GM21723 (cell line): ENCODE data around the gene TMBIM1.
"Not testable (repeated sequence)": the region's sequence is repeated elsewhere in the genome, so short reads cannot be mapped to it uniquely, and the experiment has no call there.

Source experiments
- ATAC-seq: cut with Tn5 transposase; IDR thresholded peaks from one replicate; pipeline ENCODE4 v1.9.1; 2021; ENCODE audit warnings: mild to moderate bottlenecking, moderate library complexity; ENCODE audit not compliant: unreplicated experiment

The TMBIM1 gene

GRCh38 chr2:218319813-218320365, 27.6 kb upstream of the TMBIM1 start:
- ATAC-seq, result no peak

GRCh38 chr2:218318241-218318640, 25.9 kb upstream of the TMBIM1 start:
- ATAC-seq, result no peak

GRCh38 chr2:218317835-218318234, 25.5 kb upstream of the TMBIM1 start:
- ATAC-seq, result no peak

GRCh38 chr2:218317303-218317630, 25.0 kb upstream of the TMBIM1 start:
- no peak for ATAC-seq

DNA sequence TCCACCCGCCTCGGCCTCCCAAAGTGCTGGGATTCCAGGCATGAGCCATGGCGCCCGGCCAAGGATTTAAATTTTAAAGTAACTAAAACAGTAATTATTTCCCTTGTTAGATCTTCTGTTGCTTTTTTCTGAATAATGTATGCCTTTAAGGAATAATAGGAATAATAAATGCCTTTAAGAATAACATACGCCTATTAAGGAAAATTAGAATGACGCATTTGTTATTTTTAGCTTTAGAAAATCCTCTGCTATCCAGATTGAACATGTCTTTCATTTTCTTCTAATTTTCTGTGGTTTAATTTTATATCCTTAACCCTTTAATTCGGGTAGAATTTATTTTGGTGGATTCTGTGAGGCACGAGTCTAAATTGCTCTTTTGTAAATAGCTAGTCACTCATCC, 23.1 kb upstream of the TMBIM1 start:
- ATAC-seq, result no peak

DNA sequence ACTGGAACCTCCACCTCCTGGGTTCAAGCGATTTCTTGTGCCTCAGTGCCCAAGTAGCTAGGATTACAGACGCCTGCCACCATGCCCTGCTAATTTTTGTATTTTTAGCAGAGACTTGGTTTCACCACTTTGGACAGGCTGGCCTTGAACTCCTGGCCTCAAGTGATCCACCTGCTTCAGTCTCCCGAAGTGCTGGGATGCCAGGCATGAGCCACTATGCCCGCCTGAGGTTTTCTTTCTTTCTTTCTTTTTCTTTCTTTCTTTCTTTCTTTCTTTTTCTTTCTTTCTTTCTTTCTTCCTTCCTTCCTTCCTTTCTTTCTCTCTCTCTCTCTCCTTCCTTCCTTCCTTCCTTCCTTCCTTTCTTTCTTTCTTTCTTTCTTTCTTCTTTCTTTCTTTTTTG, 22.5 kb upstream of the TMBIM1 start:
- not testable (repeated sequence) for ATAC-seq

GRCh38 chr2:218313356-218313755, 21.1 kb upstream of the TMBIM1 start:
- no peak for ATAC-seq

- no peak for ATAC-seq
Measured at GRCh38 chr2:218312267-218312756, 20.0 kb upstream of the TMBIM1 start.

GRCh38 chr2:218311541-218312266, 19.4 kb upstream of the TMBIM1 start:
- not testable (repeated sequence) for ATAC-seq

DNA sequence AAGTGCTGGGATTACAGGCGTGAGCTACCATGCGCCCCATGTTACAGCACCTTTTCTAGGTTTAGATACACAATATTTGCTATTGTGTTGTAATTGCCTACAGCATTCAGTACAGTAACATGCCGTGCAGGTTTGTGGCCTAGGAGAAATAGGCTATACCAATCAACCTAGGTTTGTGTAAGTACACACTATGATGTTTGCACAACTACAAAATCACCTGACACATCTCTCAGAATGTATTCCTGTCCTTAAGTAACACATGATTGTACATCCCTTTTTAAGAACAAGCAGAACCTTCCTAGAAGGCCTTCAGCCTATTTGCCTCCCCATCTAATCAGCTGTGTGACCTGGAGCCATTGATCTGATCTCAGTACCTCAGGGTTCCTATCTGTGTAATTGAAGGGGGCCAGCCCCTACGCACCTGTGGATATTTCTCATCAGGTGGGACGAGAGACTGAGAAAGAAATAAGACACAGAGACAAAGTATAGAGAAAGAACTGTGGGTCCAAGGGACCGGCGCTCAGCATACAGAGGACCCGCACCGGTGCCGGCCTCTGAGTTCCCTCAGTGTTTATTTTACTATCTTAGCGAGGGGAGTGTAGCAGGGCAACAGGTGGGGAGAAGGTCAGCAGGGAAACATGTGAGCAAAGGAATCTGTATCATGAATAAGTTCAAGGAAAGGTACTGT, 18.7 kb upstream of the TMBIM1 start:
- no peak for ATAC-seq

GRCh38 chr2:218307415-218308090, 15.2 kb upstream of the TMBIM1 start:
- no peak for ATAC-seq

- ATAC-seq, result no peak
Measured at GRCh38 chr2:218306184-218306920, 14.0 kb upstream of the TMBIM1 start.

DNA sequence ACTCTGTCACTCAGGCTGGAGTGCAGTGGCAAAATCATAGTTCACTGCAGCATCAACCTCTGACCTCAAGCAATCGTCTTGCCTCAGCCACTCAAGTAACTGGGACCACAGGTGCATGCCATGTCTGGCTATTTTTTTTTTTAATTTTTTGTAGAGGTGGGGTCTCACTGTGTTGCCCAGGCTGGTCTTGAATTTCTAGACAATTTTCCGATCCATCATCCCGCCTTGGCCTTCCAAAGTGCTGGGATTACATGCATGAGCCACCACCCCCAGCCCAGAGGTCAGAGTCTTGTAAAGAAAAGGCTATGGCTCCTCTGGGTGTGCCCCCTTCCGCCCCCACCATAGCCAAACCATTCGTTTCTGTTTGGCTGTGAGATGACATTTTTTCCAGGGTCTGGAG, 13.1 kb upstream of the TMBIM1 start:
- ATAC-seq, result no peak

DNA sequence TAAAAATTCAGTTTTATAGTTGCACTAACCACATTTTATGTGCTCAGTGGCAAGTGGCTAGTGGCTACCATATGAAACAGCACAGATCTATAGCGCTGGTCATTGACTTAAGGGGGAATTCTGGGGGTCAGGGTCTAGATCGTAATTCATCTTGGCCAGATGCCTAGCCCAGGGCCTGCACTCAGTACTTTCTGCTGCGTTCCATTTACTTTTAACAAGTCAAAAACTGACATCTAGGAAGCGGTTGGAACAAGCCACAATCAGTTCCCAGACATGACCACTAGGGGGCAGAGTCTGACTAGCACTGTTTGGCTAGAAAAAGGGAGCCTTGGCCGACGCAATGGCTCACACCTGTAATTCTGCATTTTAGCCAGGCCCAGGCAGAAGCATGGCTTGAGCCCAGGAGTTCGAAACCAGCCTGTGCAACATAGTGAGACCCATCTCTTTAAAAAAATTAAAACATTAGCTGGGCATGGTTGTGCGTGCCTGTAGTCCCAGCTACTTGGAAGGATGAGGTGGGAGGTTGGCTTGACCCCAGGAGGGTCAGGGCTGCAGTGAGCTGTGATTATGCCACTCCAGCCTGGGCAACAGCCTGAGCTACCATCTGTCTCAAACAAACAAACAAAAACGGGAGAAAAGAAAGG, 9.0 kb upstream of the TMBIM1 start:
- peak; percentile 84 for ATAC-seq

- ATAC-seq, result no peak
Measured at GRCh38 chr2:218300141-218300540, 7.8 kb upstream of the TMBIM1 start.

DNA sequence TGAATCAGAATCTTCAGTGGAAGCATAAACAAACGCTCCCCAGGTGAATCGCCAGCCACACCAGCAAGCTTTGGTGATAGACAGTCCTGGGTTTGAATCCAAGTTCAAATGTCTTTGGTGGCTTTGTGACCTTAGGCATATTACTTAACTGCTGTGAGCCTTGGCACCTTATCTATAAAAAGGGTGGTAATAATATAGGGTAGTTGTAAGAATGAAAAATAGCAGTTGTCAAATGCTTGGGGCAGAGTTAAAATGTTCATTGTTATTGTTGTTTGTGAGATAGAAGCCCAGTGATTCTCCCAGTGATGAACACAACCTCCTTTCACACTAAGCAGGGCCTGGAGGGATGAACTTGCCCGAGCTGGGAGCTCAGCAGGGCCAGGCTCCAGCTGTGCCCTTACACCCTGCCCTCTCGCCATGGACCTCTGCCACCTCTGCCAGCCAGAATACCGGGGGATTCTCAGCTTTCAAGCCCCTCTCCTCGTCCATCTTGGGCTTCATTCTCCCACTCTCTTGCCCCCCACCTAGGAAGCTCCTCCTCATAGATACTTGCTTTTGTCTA, 6.1 kb upstream of the TMBIM1 start:
- ATAC-seq, result no peak

DNA sequence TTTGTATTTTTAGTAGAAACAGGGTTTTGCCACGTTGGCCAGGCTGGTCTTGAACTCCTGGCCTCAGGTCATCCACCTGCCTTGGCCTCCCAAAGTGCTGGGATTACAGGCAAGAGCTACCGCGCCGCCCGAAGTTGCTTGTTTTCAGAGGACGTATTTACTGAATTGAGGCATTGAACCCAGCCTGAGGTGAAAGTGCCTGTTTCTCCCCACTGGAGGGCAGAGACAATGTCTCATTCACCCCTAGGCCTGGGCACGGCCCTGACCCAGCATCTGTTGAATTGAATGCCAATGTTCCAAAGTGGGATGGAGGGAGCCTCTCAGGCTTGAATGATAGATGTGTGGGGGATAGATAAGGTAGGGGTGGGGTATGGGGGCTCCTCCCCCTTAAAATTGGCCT, 4.5 kb upstream of the TMBIM1 start:
- ATAC-seq, result no peak

- no peak for ATAC-seq
Measured at GRCh38 chr2:218296200-218296599, 3.9 kb upstream of the TMBIM1 start.

DNA sequence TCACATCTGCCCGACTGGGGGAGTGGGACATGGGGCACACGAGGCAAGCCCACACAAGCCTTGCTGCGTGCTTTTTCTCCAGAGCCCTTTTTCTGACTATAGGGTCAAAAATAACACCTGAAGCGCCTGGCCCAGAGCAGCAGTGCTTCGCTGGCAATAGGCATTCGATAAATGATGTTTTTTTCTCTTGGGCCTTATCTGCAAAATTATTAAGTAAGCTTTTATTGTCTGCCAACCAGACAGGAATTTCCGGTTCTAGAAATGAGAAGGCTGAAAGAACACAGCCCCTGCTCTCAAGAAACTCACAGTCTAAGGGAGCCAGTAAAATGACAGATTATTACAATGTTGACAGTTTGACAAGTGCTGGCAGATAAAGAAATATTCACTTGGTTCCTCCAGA, 2.7 kb upstream of the TMBIM1 start:
- no peak for ATAC-seq

DNA sequence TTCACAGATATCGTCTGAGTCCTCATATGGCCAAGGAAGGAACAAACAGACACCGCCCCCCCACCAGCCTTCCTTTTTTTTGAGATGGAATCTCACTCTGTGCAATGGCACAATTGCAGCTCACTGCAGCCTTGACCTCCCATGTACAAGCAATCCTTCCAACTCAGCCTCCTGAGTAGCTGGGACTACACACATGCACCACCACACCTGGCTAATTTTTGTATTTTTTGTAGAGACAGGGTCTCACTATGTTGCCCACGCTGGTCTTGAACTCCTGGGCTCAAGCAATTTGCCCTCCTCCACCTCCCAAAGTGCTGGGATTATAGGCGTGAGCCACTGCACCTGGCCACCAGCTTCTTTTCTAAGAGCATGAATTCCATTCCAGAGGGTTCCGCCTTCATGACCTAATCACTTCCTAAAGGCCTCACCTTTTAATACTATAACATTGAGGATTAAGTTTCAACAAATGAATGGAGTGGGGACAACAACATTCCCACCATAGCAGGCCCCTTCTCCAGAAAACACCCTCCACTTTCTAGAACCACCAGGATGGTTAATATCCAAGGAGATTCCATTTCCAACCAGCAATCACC, 2.2 kb upstream of the TMBIM1 start:
- ATAC-seq, result no peak
